Activated B cell treated with CpG ODN at 0.5 μM for 24 hours (primary cell): Measurements from ENCODE around the gene SLC8A2. TPM values are rescaled to one million over a fixed set of nuclear protein-coding genes. Genes with fewer than 3 reads are reported as not detected.

Experiments
- ATAC-seq: fragments of 200-7000 bp; cut with Tn5 transposase; one replicate; pipeline ENCODE4 v1.10.0; 2021; ENCODE audit warnings: low read depth, mild to moderate bottlenecking, moderate library complexity
- CTCF ChIA-PET: fragments of 350-600 bp; sonication (Branson Sonifier 250); formaldehyde crosslinking; loops from one replicate; lab custom pipeline; 2021; ENCODE audit warnings: antibody characterized with exemption; lab: Charles Lee
- POLR2A ChIA-PET: fragments of 350-600 bp; sonication (Branson Sonifier 250); formaldehyde crosslinking; loops from one replicate; lab custom pipeline; 2021; ENCODE audit warnings: antibody characterized with exemption; lab: Charles Lee
- DNase-seq: peaks from one replicate; pipeline ENCODE4 v3.0.0; 2022
- H3K27ac Mint-ChIP-seq: one replicate; pipeline ENCODE4 v1.8.0; 2020; ENCODE audit warnings: mixed read lengths
- H3K27me3 Mint-ChIP-seq: one replicate; pipeline ENCODE4 v1.8.0; 2021; ENCODE audit warnings: mixed read lengths
- H3K36me3 Mint-ChIP-seq: one replicate; pipeline ENCODE4 v1.8.0; 2021; ENCODE audit warnings: low read depth, mixed read lengths
- H3K4me1 Mint-ChIP-seq: one replicate; pipeline ENCODE4 v1.8.0; 2021; ENCODE audit warnings: mixed read lengths
- H3K4me3 Mint-ChIP-seq: one replicate; pipeline ENCODE4 v1.8.0; 2020; ENCODE audit warnings: mild to moderate bottlenecking, mixed read lengths
- H3K9me3 Mint-ChIP-seq: one replicate; pipeline ENCODE4 v1.8.0; 2020; ENCODE audit warnings: mixed read lengths
- intact Hi-C: fragments of 100-400 bp; cut with micrococcal nuclease; formaldehyde crosslinking; loops from one replicate; pipeline ENCODE4 v1.15.1; 2024
- total RNA-seq: library from RNA; stranded (reverse); gene quantifications from 2 replicates; pipeline ENCODE4 v1.2.3, GENCODE V29; 2022
- TF ChIP-seq, protein P1 (sequence below): fragments of 200-600 bp; IDR thresholded peaks from one replicate; pipeline ENCODE4 v1.8.0; 2022; ENCODE audit warnings: antibody characterized with exemption, mild to moderate bottlenecking

The SLC8A2 gene
- total RNA-seq, 1 donor from 2014 or later, result not detected

DNA sequence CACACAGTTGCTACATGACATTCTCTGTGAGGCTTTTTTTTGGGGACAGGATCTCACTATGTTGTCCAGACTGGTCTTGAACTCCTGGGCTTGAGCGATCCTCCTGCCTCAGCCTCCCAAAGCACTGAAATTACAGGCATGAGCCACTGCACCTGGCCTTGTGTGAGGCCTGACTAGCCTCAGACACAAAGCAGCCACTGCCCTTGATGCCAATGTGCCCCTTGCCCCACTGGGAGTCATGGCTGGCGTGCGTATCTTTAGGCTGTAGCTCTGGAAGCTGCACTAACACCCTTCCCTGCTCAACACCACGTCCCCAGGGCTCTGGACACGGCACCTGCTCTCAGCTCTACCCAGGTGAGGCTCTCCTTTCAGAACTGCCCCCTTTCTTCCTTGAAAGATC lies 26.9 kb upstream of the SLC8A2 start:
- H3K9me3 Mint-ChIP-seq, result no peaks in the 10 kb centered on the region
- DNase-seq (no peak), ATAC-seq (no peak)
- H3K4me1 Mint-ChIP-seq, result no peaks in the 10 kb centered on the region
- intact Hi-C loops, result no loop called here
- TF ChIP-seq, protein P1, sequence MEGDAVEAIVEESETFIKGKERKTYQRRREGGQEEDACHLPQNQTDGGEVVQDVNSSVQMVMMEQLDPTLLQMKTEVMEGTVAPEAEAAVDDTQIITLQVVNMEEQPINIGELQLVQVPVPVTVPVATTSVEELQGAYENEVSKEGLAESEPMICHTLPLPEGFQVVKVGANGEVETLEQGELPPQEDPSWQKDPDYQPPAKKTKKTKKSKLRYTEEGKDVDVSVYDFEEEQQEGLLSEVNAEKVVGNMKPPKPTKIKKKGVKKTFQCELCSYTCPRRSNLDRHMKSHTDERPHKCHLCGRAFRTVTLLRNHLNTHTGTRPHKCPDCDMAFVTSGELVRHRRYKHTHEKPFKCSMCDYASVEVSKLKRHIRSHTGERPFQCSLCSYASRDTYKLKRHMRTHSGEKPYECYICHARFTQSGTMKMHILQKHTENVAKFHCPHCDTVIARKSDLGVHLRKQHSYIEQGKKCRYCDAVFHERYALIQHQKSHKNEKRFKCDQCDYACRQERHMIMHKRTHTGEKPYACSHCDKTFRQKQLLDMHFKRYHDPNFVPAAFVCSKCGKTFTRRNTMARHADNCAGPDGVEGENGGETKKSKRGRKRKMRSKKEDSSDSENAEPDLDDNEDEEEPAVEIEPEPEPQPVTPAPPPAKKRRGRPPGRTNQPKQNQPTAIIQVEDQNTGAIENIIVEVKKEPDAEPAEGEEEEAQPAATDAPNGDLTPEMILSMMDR, result no peak
- H3K27me3 Mint-ChIP-seq, result no peaks in the 10 kb centered on the region
- peaks cover 64% of the 10 kb centered on the region for H3K36me3 Mint-ChIP-seq
- POLR2A ChIA-PET, result interaction anchor here (0.9 kb wide), 1 partner anchor 17 kb away, joined by 4 read pairs; no protein-coding TSS in a partner anchor
- no peak overlapping the region for H3K4me3 Mint-ChIP-seq
- CTCF ChIA-PET, result no interaction called here
- H3K27ac Mint-ChIP-seq, result no peak overlapping the region

DNA sequence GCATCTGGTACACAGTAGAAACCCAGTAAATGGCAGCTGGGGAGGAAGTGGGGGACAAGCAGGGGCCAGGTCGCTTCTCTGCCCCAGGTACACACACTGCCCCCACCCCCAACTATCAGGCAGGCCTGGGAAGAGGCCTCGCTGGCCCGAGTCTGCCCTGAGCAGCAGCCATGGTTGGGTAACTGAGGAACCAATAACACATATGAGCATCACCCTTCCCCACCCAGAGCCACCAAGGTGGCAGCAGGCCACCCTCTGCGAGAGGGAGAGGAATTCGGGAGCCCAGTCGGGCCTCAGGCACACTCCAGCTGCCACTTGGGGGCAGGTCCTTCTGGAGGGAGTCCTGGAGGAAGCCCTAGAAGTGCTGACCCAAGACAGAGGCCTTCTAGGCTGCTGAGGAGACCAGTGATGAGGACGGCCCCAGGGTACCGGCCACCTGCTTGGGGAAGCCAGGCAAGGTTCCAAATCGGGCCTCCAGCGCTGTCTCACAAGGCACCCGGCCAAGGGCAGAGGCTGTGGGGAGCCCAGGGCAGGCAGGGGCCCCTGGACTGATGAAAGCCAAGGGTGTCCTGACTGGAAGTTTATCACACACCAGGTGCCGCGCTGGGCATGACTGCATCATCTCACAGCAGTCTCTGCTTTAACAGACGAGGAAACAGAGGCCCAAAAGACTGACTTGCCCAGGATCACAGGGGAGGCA lies 26.3 kb upstream of the SLC8A2 start:
- Mint-ChIP-seq H3K36me3 (peaks cover 64% of the 10 kb centered on the region), H3K27ac (no peak overlapping the region), H3K4me3 (no peak overlapping the region), H3K4me1 (no peaks in the 10 kb centered on the region), H3K9me3 (no peaks in the 10 kb centered on the region), H3K27me3 (no peaks in the 10 kb centered on the region)
- DNase-seq (no peak), ATAC-seq (no peak)
- POLR2A ChIA-PET, result no interaction called here
- intact Hi-C loops, result no loop called here
- TF ChIP-seq, protein P1, result no peak
- CTCF ChIA-PET, result no interaction called here

DNA sequence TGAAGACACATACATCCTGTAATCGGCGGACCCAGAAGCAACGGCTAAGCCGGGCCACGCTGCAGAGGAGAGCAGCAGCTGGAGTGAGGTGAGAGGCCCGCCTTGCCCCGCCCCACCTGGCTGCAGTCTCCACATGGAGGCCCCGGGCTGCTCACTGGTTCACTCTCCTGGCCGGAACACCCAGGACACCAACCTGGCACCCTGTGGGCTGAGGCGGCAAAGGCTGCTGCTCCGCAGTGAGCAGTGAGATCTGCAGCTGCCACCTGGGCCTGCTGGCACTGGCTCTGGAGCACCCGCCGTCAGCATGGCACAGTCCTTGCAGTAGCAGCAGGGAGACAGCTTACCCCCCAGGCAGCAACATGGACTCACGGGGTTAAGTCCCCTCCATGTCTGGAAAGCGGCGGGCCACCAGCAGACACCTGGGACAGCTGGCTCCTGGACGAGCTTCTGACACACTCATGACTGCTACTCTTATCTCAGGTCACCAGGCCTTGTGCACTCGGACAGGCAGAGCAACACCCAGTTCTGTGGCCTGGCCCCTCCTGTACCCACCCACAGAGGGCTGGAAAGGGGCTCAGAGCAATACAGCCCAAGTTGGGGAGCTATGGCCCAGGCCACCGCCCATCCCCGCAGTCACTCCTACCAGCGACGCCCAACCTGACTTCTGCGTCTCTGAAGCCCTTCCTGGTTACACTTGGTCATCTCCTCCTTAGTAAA lies 25.5 kb upstream of the SLC8A2 start:
- no peaks in the 10 kb centered on the region for H3K9me3 Mint-ChIP-seq
- no peak overlapping the region for H3K27ac Mint-ChIP-seq
- TF ChIP-seq, protein P1, result no peak
- H3K4me1 Mint-ChIP-seq, result no peaks in the 10 kb centered on the region
- intact Hi-C loops, result no loop called here
- no peaks in the 10 kb centered on the region for H3K27me3 Mint-ChIP-seq
- CTCF ChIA-PET, result no interaction called here
- POLR2A ChIA-PET, result interaction anchor here (1.1 kb wide), 1 partner anchor 13 kb away, joined by 4 read pairs; the partner anchor contains the start of gene KPTN
- no peak for DNase-seq
- H3K4me3 Mint-ChIP-seq, result no peak overlapping the region
- ATAC-seq, result no peak
- peaks cover 63% of the 10 kb centered on the region for H3K36me3 Mint-ChIP-seq

DNA sequence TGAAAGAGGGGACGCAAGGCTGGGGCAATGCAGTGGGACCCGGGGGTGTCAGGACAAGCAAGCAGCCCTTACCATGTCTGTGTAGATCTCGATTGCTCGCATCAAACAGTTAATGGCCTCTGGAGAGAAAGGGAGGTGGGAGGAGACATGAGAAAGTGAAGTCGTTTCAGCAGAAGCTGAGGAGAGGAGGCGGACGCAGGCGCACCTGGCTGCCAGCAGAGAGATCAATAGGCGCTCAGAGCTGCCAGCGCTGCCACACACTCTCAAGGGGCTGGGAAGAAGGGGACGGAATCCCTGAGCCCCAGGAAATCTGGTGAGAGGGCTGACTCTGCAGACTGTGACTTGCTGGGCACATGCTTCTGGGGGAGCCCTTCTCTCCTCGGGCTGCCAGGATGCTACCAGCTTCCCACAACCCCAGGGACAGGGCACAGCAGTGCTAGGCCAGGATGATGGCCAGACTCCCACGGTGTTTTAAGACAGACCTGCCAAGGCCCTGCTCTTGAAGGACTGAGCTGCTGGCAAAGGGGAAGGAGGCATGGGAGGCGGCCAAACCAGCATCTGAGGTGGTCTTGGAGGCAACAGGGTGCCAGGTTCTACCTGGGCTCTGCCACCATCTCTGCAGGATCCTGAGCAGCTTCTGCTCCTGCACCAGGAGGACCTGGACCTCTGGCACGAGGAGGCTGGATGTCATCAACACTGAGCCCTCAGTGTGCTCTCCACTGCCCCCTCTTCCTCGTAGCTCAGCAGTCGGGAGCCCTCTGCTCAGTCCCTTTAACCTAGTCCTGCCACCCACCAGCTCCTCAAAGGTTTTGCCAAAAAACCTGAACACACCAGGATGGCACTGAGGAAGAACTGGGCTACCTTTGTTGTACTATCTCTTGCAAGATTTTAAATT lies 24.0 kb upstream of the SLC8A2 start:
- peaks cover 68% of the 10 kb centered on the region for H3K36me3 Mint-ChIP-seq
- ATAC-seq (no peak), DNase-seq (no peak)
- H3K9me3 Mint-ChIP-seq, result no peaks in the 10 kb centered on the region
- TF ChIP-seq, protein P1, result no peak
- CTCF ChIA-PET, result no interaction called here
- no peak overlapping the region for H3K4me3 Mint-ChIP-seq
- POLR2A ChIA-PET, result interaction anchor here (0.6 to 1.1 kb wide), 2 partner anchors 8 to 11 kb away, joined by 3 to 4 read pairs; partner anchors contain the start of gene KPTN
- no peak overlapping the region for H3K27ac Mint-ChIP-seq
- no peaks in the 10 kb centered on the region for H3K4me1 Mint-ChIP-seq
- intact Hi-C loops, result no loop called here
- no peaks in the 10 kb centered on the region for H3K27me3 Mint-ChIP-seq
